ENCODE data around the gene WFIKKN2. TPM values are rescaled to one million over a fixed set of nuclear protein-coding genes. Genes with fewer than 3 reads are reported as not detected.

The WFIKKN2 gene
- total RNA-seq, 1 experiment from 2014 or later = 0.11 TPM

DNA sequence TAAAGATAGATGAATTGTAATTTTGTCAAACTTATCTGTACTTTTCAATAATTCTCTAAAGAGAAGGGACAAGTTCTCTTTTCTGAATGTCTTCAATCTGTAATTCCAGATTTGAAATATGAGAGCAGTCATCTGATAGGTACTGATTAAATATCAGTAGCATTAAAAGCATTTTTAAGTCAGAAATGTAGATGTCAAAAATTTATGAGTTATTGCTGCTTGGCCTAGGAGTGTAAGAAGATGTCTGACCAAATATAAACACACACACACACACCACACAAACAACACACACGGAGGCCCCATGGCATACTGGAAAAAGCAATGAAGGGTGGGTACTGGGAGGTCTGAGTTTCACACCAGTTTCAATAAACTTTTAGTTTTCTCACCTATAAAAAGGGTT, 33.2 kb downstream of the WFIKKN2 start:
- no peaks in the 10 kb centered on the region for H3K27me3 Mint-ChIP-seq (ENCODE audit: low read depth)
- peak overlapping the region; percentile 100 for H3K27ac Mint-ChIP-seq
- TF ChIP-seq MXD4 (CRISPR knock-in tag; IDR thresholded peaks at IDR 0.05; ENCODE audit: borderline replicate concordance) (no peak), SOX15 (CRISPR knock-in tag; IDR thresholded peaks at IDR 0.05) (no peak), NR3C1 (CRISPR knock-in tag; conservative IDR thresholded peaks at IDR 0.05; ENCODE audit: low read depth) (no peak), GTF2I (CRISPR knock-in tag; conservative IDR thresholded peaks at IDR 0.05) (no peak), ZBTB21 (CRISPR knock-in tag; IDR thresholded peaks at IDR 0.05; ENCODE audit: borderline replicate concordance) (no peak), RORB (CRISPR knock-in tag; IDR thresholded peaks at IDR 0.05) (no peak), EMX1 (CRISPR knock-in tag; IDR thresholded peaks at IDR 0.05) (no peak), MYBL2 (CRISPR knock-in tag; IDR thresholded peaks at IDR 0.05) (no peak), SMAD4 (CRISPR knock-in tag; IDR thresholded peaks at IDR 0.05) (no peak), ZNF396 (CRISPR knock-in tag; IDR thresholded peaks at IDR 0.05; ENCODE audit: borderline replicate concordance) (no peak), ZNF138 (CRISPR knock-in tag; conservative IDR thresholded peaks at IDR 0.05) (no peak), ZNF423 (CRISPR knock-in tag; IDR thresholded peaks at IDR 0.05) (no peak), JUN (CRISPR knock-in tag; IDR thresholded peaks at IDR 0.05) (no peak), JAZF1 (CRISPR knock-in tag; IDR thresholded peaks at IDR 0.05) (no peak), ZNF671 (CRISPR knock-in tag; IDR thresholded peaks at IDR 0.05) (no peak)
- TF ChIP-seq, protein P1, sequence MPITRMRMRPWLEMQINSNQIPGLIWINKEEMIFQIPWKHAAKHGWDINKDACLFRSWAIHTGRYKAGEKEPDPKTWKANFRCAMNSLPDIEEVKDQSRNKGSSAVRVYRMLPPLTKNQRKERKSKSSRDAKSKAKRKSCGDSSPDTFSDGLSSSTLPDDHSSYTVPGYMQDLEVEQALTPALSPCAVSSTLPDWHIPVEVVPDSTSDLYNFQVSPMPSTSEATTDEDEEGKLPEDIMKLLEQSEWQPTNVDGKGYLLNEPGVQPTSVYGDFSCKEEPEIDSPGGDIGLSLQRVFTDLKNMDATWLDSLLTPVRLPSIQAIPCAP (CRISPR knock-in tag; IDR thresholded peaks at IDR 0.05) = no peak
- TF ChIP-seq, protein P2, sequence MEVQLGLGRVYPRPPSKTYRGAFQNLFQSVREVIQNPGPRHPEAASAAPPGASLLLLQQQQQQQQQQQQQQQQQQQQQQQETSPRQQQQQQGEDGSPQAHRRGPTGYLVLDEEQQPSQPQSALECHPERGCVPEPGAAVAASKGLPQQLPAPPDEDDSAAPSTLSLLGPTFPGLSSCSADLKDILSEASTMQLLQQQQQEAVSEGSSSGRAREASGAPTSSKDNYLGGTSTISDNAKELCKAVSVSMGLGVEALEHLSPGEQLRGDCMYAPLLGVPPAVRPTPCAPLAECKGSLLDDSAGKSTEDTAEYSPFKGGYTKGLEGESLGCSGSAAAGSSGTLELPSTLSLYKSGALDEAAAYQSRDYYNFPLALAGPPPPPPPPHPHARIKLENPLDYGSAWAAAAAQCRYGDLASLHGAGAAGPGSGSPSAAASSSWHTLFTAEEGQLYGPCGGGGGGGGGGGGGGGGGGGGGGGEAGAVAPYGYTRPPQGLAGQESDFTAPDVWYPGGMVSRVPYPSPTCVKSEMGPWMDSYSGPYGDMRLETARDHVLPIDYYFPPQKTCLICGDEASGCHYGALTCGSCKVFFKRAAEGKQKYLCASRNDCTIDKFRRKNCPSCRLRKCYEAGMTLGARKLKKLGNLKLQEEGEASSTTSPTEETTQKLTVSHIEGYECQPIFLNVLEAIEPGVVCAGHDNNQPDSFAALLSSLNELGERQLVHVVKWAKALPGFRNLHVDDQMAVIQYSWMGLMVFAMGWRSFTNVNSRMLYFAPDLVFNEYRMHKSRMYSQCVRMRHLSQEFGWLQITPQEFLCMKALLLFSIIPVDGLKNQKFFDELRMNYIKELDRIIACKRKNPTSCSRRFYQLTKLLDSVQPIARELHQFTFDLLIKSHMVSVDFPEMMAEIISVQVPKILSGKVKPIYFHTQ (CRISPR knock-in tag; IDR thresholded peaks at IDR 0.05) = no peak
- TF ChIP-seq, protein P3, sequence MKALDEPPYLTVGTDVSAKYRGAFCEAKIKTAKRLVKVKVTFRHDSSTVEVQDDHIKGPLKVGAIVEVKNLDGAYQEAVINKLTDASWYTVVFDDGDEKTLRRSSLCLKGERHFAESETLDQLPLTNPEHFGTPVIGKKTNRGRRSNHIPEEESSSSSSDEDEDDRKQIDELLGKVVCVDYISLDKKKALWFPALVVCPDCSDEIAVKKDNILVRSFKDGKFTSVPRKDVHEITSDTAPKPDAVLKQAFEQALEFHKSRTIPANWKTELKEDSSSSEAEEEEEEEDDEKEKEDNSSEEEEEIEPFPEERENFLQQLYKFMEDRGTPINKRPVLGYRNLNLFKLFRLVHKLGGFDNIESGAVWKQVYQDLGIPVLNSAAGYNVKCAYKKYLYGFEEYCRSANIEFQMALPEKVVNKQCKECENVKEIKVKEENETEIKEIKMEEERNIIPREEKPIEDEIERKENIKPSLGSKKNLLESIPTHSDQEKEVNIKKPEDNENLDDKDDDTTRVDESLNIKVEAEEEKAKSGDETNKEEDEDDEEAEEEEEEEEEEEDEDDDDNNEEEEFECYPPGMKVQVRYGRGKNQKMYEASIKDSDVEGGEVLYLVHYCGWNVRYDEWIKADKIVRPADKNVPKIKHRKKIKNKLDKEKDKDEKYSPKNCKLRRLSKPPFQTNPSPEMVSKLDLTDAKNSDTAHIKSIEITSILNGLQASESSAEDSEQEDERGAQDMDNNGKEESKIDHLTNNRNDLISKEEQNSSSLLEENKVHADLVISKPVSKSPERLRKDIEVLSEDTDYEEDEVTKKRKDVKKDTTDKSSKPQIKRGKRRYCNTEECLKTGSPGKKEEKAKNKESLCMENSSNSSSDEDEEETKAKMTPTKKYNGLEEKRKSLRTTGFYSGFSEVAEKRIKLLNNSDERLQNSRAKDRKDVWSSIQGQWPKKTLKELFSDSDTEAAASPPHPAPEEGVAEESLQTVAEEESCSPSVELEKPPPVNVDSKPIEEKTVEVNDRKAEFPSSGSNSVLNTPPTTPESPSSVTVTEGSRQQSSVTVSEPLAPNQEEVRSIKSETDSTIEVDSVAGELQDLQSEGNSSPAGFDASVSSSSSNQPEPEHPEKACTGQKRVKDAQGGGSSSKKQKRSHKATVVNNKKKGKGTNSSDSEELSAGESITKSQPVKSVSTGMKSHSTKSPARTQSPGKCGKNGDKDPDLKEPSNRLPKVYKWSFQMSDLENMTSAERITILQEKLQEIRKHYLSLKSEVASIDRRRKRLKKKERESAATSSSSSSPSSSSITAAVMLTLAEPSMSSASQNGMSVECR (CRISPR knock-in tag; IDR thresholded peaks at IDR 0.05; ENCODE audit: borderline replicate concordance) = no peak
- TF ChIP-seq, protein P4, sequence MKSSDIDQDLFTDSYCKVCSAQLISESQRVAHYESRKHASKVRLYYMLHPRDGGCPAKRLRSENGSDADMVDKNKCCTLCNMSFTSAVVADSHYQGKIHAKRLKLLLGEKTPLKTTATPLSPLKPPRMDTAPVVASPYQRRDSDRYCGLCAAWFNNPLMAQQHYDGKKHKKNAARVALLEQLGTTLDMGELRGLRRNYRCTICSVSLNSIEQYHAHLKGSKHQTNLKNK (CRISPR knock-in tag; IDR thresholded peaks at IDR 0.05) = no peak
- TF ChIP-seq, protein P5, sequence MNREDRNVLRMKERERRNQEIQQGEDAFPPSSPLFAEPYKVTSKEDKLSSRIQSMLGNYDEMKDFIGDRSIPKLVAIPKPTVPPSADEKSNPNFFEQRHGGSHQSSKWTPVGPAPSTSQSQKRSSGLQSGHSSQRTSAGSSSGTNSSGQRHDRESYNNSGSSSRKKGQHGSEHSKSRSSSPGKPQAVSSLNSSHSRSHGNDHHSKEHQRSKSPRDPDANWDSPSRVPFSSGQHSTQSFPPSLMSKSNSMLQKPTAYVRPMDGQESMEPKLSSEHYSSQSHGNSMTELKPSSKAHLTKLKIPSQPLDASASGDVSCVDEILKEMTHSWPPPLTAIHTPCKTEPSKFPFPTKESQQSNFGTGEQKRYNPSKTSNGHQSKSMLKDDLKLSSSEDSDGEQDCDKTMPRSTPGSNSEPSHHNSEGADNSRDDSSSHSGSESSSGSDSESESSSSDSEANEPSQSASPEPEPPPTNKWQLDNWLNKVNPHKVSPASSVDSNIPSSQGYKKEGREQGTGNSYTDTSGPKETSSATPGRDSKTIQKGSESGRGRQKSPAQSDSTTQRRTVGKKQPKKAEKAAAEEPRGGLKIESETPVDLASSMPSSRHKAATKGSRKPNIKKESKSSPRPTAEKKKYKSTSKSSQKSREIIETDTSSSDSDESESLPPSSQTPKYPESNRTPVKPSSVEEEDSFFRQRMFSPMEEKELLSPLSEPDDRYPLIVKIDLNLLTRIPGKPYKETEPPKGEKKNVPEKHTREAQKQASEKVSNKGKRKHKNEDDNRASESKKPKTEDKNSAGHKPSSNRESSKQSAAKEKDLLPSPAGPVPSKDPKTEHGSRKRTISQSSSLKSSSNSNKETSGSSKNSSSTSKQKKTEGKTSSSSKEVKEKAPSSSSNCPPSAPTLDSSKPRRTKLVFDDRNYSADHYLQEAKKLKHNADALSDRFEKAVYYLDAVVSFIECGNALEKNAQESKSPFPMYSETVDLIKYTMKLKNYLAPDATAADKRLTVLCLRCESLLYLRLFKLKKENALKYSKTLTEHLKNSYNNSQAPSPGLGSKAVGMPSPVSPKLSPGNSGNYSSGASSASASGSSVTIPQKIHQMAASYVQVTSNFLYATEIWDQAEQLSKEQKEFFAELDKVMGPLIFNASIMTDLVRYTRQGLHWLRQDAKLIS (CRISPR knock-in tag; IDR thresholded peaks at IDR 0.05; ENCODE audit: borderline replicate concordance) = no peak
- CTCF ChIA-PET = no interaction called here
- H3K4me1 Mint-ChIP-seq = peaks cover 20% of the 10 kb centered on the region
- DNase-seq (ENCODE audit: low spot score) = no peak
- no peaks in the 10 kb centered on the region; the same call in 1 of the 2 replicates for H3K36me3 Mint-ChIP-seq
- no peak for ATAC-seq
- no peaks in the 10 kb centered on the region for H3K9me3 Mint-ChIP-seq
- POLR2A ChIA-PET = no interaction called here
- peak overlapping the region; percentile 95 for H3K4me3 Mint-ChIP-seq
